Measurements from ENCODE around the gene FLT4. TPM values are rescaled to one million over a fixed set of nuclear protein-coding genes. Genes with fewer than 3 reads are reported as not detected.

Gene FLT4
- total and polyA plus RNA-seq, 9 of the 15 experiments (the other 6 are each of a cell fraction or from before 2014, with no cell fraction given), result 0.01 to 0.42 (median 0.14) TPM; not detected in 2

DNA sequence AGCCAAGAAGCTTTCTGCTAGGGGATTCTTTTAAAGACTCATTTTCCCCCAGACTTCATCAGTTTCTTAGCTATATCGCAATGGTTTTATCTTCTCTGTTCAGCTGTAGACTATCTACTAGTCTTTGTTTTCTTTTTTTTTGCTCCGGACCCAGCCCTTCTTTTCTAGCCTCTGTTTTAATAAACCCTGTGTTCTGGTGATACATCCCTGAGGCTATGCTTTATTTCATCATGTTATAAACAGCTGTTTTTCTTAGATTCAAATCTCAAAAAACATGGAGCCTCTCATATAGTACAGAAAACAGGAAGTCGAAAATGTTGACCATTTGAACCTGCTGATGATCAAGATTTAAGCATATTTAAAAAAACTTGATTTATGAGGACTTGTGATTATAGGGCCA lies 95.9 kb downstream of the FLT4 start:
- Histone ChIP-seq H3K27ac (ENCODE audit: extremely low read depth, low read depth, low read length) (peak overlapping the region; percentile 70), H3K9ac (ENCODE audit: insufficient read depth in 1 of 2, low read depth in 2 of 2, low read length in 2 of 2) (peak overlapping the region in 1 of 2 experiments; percentile 45; a peak in 2 of 4 replicates), H3K79me2 (ENCODE audit: control insufficient read depth, insufficient read depth, low read length) (peaks cover 43% of the 10 kb centered on the region), H3K9me3 (replicated peaks; ENCODE audit: control insufficient read depth, insufficient read depth, low read depth, low read length) (no peaks in the 10 kb centered on the region), H4K20me1 (replicated peaks; ENCODE audit: control insufficient read depth, insufficient read depth, low read length) (no peaks in the 10 kb centered on the region; the same call in 1 of the 2 replicates), H3K36me3 (ENCODE audit: control insufficient read depth, insufficient read depth, low read length) (peaks cover 51% of the 10 kb centered on the region), H3K4me3 (no peak overlapping the region), H3K4me1 (replicated peaks in 1 of 2; ENCODE audit: control insufficient read depth in 2 of 2, insufficient read depth in 2 of 2, low read length in 2 of 2) (peaks cover 35 to 59% of the 10 kb centered on the region in 2 experiments; a peak in 4 of 5 replicates), H3K9me1 (ENCODE audit: control insufficient read depth, insufficient read depth, low read length) (no peaks in the 10 kb centered on the region), H3K4me2 (ENCODE audit: insufficient read depth, low read length) (0 out of 2 replicates have a peak overlapping the region, but pooled peaks have one; percentile 8), H3K27me3 (ENCODE audit: control insufficient read depth in 2 of 2, insufficient read depth in 2 of 2, low read length in 2 of 2) (no peaks in the 10 kb centered on the region), H2AFZ (ENCODE audit: low read depth, low read length) (no peak overlapping the region)
- BruUV-seq (replicated peaks), result no TSS peak
- CTCF ChIA-PET (ENCODE audit: low intra/inter-chr PET ratio), result interaction anchor here (0.7 kb wide), 1 partner anchor 10 kb away, joined by 4 read pairs; no protein-coding TSS in a partner anchor
- peak; percentile 42 to 65 (median 48) for DNase-seq (ENCODE audit: extremely low read depth in 1 of 4, low spot score in 3 of 4)
- 4% methylated on average over 3 of the region's 3 CpGs for WGBS (ENCODE audit: insufficient coverage, low coverage, missing lambda C conversion rate)
- intact Hi-C loops (cut with micrococcal nuclease) (loop anchor here (10.0 kb wide), 1 partner anchor 51 kb away; no protein-coding TSS in a partner anchor), in situ Hi-C loops (cut with MboI) (no loop called here)
- peak; percentile 65 for ATAC-seq
- POLR2A ChIA-PET, result interaction anchor here (0.6 to 1.6 kb wide), 4 partner anchors 8 to 59 kb away, joined by 3 to 7 read pairs (median 4); no protein-coding TSS in a partner anchor
- FAIRE-seq, result no peak
- TF ChIP-seq, protein P1, sequence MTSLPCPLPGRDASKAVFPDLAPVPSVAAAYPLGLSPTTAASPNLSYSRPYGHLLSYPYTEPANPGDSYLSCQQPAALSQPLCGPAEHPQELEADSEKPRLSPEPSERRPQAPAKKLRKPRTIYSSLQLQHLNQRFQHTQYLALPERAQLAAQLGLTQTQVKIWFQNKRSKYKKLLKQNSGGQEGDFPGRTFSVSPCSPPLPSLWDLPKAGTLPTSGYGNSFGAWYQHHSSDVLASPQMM (CRISPR knock-in tag; IDR thresholded peaks at IDR 0.05), result no peak
- TF ChIP-seq HIVEP1 (CRISPR knock-in tag; IDR thresholded peaks at IDR 0.05) (no peak), CBX5 (IDR thresholded peaks at IDR 0.05; ENCODE audit: borderline replicate concordance, low read depth) (no peak), SREBF2 (CRISPR knock-in tag; IDR thresholded peaks at IDR 0.05) (no peak), NR3C1 (CRISPR knock-in tag; IDR thresholded peaks at IDR 0.05) (no peak), NFRKB (IDR thresholded peaks at IDR 0.05; ENCODE audit: low read depth) (no peak), POLR2A (conservative IDR thresholded peaks at IDR 0.05) (no peak), MED1 (CRISPR knock-in tag; IDR thresholded peaks at IDR 0.05; ENCODE audit: borderline replicate concordance) (no peak), GABPA (tag; conservative IDR thresholded peaks at IDR 0.05; ENCODE audit: low read depth) (peak; percentile 56), MITF (IDR thresholded peaks at IDR 0.05) (no peak), HNRNPK (IDR thresholded peaks at IDR 0.05; ENCODE audit: low read depth, low read length, poor library complexity, severe bottlenecking) (no peak), ZNF354B (CRISPR knock-in tag; IDR thresholded peaks at IDR 0.05) (no peak), NFE2 (IDR thresholded peaks at IDR 0.05; ENCODE audit: low read depth) (no peak), PML (IDR thresholded peaks at IDR 0.05; ENCODE audit: low read length) (peak; percentile 36; the same call in 1 of the 2 replicates), ZFP1 (CRISPR knock-in tag; IDR thresholded peaks at IDR 0.05) (no peak), SMARCC2 (IDR thresholded peaks at IDR 0.05; ENCODE audit: low read depth) (peak; percentile 65; the same call in 1 of the 2 replicates), CREBBP (IDR thresholded peaks at IDR 0.05; ENCODE audit: low read depth, low read length) (no peak), EHMT2 (IDR thresholded peaks at IDR 0.05) (0 out of 2 replicates have a peak, but pooled peaks have one; percentile 19), ZNF551 (CRISPR knock-in tag; IDR thresholded peaks at IDR 0.05) (no peak)
- TF ChIP-seq, protein P2, sequence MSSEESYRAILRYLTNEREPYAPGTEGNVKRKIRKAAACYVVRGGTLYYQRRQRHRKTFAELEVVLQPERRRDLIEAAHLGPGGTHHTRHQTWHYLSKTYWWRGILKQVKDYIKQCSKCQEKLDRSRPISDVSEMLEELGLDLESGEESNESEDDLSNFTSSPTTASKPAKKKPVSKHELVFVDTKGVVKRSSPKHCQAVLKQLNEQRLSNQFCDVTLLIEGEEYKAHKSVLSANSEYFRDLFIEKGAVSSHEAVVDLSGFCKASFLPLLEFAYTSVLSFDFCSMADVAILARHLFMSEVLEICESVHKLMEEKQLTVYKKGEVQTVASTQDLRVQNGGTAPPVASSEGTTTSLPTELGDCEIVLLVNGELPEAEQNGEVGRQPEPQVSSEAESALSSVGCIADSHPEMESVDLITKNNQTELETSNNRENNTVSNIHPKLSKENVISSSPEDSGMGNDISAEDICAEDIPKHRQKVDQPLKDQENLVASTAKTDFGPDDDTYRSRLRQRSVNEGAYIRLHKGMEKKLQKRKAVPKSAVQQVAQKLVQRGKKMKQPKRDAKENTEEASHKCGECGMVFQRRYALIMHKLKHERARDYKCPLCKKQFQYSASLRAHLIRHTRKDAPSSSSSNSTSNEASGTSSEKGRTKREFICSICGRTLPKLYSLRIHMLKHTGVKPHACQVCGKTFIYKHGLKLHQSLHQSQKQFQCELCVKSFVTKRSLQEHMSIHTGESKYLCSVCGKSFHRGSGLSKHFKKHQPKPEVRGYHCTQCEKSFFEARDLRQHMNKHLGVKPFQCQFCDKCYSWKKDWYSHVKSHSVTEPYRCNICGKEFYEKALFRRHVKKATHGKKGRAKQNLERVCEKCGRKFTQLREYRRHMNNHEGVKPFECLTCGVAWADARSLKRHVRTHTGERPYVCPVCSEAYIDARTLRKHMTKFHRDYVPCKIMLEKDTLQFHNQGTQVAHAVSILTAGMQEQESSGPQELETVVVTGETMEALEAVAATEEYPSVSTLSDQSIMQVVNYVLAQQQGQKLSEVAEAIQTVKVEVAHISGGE (CRISPR knock-in tag; IDR thresholded peaks at IDR 0.05), result no peak
